ENCODE results near the gene MDFIC2.
"Not testable (repeated sequence)": the region's sequence is repeated elsewhere in the genome, so short reads cannot be mapped to it uniquely, and the experiment has no call there.

Gene MDFIC2

GRCh38 chr3:70308760-70309159 lies 3.7 kb downstream of the MDFIC2 start:
- WGBS, result 69% methylated on average over 3 of the region's 3 CpGs
- Histone ChIP-seq H3K27me3 (ENCODE audit: insufficient read depth, low read length) (no peaks in the 10 kb centered on the region), H3K27ac (ENCODE audit: low read depth, low read length) (no peak overlapping the region), H3K9ac (ENCODE audit: low read depth, low read length) (no peak overlapping the region), H3K36me3 (ENCODE audit: insufficient read depth, low read length) (no peaks in the 10 kb centered on the region), H3K4me1 (ENCODE audit: insufficient read depth, low read length) (peaks cover 4% of the 10 kb centered on the region; the same call in 1 of the 2 replicates), H3K9me3 (ENCODE audit: insufficient read depth, low read depth, low read length) (no peaks in the 10 kb centered on the region), H3K4me3 (ENCODE audit: low read length) (no peak overlapping the region)

GRCh38 chr3:70306736-70307135 lies 5.7 kb downstream of the MDFIC2 start:
- Histone ChIP-seq H3K9me3 (ENCODE audit: insufficient read depth, low read depth, low read length) (no peaks in the 10 kb centered on the region), H3K4me3 (ENCODE audit: low read length) (no peak overlapping the region), H3K9ac (ENCODE audit: low read depth, low read length) (no peak overlapping the region), H3K27ac (ENCODE audit: low read depth, low read length) (no peak overlapping the region), H3K4me1 (ENCODE audit: insufficient read depth, low read length) (peaks cover 4% of the 10 kb centered on the region; the same call in 1 of the 2 replicates), H3K36me3 (ENCODE audit: insufficient read depth, low read length) (no peaks in the 10 kb centered on the region), H3K27me3 (ENCODE audit: insufficient read depth, low read length) (no peaks in the 10 kb centered on the region)

- no peaks in the 10 kb centered on the region for H3K4me1 ChIP-seq (ENCODE audit: insufficient read depth, low read length)
- no peaks in the 10 kb centered on the region for H3K36me3 ChIP-seq (ENCODE audit: insufficient read depth, low read length)
- no CpG with 5 or more reads among the region's 3 CpGs for WGBS
- no peaks in the 10 kb centered on the region for H3K9me3 ChIP-seq (ENCODE audit: insufficient read depth, low read depth, low read length)
- no peak overlapping the region for H3K9ac ChIP-seq (ENCODE audit: low read depth, low read length)
- H3K27ac ChIP-seq (ENCODE audit: low read depth, low read length), result no peak overlapping the region
- no peak overlapping the region for H3K4me3 ChIP-seq (ENCODE audit: low read length)
- H3K27me3 ChIP-seq (ENCODE audit: insufficient read depth, low read length), result no peaks in the 10 kb centered on the region
Observed at GRCh38 chr3:70298385-70298784, 14.1 kb downstream of the MDFIC2 start.

- Histone ChIP-seq H3K4me3 (ENCODE audit: low read length) (no peak overlapping the region), H3K9ac (ENCODE audit: low read depth, low read length) (no peak overlapping the region), H3K27ac (ENCODE audit: low read depth, low read length) (no peak overlapping the region), H3K36me3 (ENCODE audit: insufficient read depth, low read length) (no peaks in the 10 kb centered on the region), H3K9me3 (ENCODE audit: insufficient read depth, low read depth, low read length) (no peaks in the 10 kb centered on the region), H3K4me1 (ENCODE audit: insufficient read depth, low read length) (no peaks in the 10 kb centered on the region), H3K27me3 (ENCODE audit: insufficient read depth, low read length) (no peaks in the 10 kb centered on the region)
- 100% methylated on average over 2 of the region's 2 CpGs for WGBS
Observed at GRCh38 chr3:70291097-70291482, 21.3 kb downstream of the MDFIC2 start.

GRCh38 chr3:70290431-70291096 lies 21.9 kb downstream of the MDFIC2 start:
- not testable (repeated sequence) for H3K9me3 ChIP-seq (ENCODE audit: insufficient read depth, low read depth, low read length); H3K36me3 ChIP-seq (ENCODE audit: insufficient read depth, low read length); H3K4me3 ChIP-seq (ENCODE audit: low read length); H3K9ac ChIP-seq (ENCODE audit: low read depth, low read length); H3K4me1 ChIP-seq (ENCODE audit: insufficient read depth, low read length); H3K27me3 ChIP-seq (ENCODE audit: insufficient read depth, low read length); H3K27ac ChIP-seq (ENCODE audit: low read depth, low read length)
- WGBS, result 92% methylated on average over 32 of the region's 32 CpGs

GRCh38 chr3:70281663-70282062 lies 30.8 kb downstream of the MDFIC2 start:
- Histone ChIP-seq H3K9me3 (ENCODE audit: insufficient read depth, low read depth, low read length) (no peaks in the 10 kb centered on the region), H3K27ac (ENCODE audit: low read depth, low read length) (no peak overlapping the region), H3K4me3 (ENCODE audit: low read length) (no peak overlapping the region), H3K4me1 (ENCODE audit: insufficient read depth, low read length) (no peaks in the 10 kb centered on the region), H3K9ac (ENCODE audit: low read depth, low read length) (no peak overlapping the region), H3K36me3 (ENCODE audit: insufficient read depth, low read length) (no peaks in the 10 kb centered on the region), H3K27me3 (ENCODE audit: insufficient read depth, low read length) (no peaks in the 10 kb centered on the region)
- 96% methylated on average over 2 of the region's 2 CpGs for WGBS

- Histone ChIP-seq H3K9me3 (ENCODE audit: insufficient read depth, low read depth, low read length) (no peaks in the 10 kb centered on the region), H3K4me1 (ENCODE audit: insufficient read depth, low read length) (no peaks in the 10 kb centered on the region), H3K9ac (ENCODE audit: low read depth, low read length) (no peak overlapping the region), H3K27me3 (ENCODE audit: insufficient read depth, low read length) (no peaks in the 10 kb centered on the region), H3K4me3 (ENCODE audit: low read length) (no peak overlapping the region), H3K27ac (ENCODE audit: low read depth, low read length) (no peak overlapping the region), H3K36me3 (ENCODE audit: insufficient read depth, low read length) (no peaks in the 10 kb centered on the region)
- WGBS, result 89% methylated on average over 6 of the region's 6 CpGs
Observed at GRCh38 chr3:70277304-70277703, 35.1 kb downstream of the MDFIC2 start.

- Histone ChIP-seq H3K9ac (ENCODE audit: low read depth, low read length) (no peak overlapping the region), H3K4me3 (ENCODE audit: low read length) (no peak overlapping the region), H3K27ac (ENCODE audit: low read depth, low read length) (no peak overlapping the region), H3K9me3 (ENCODE audit: insufficient read depth, low read depth, low read length) (no peaks in the 10 kb centered on the region), H3K27me3 (ENCODE audit: insufficient read depth, low read length) (no peaks in the 10 kb centered on the region), H3K36me3 (ENCODE audit: insufficient read depth, low read length) (no peaks in the 10 kb centered on the region), H3K4me1 (ENCODE audit: insufficient read depth, low read length) (no peaks in the 10 kb centered on the region)
- WGBS, result 74% methylated on average over 4 of the region's 4 CpGs
Observed at GRCh38 chr3:70276901-70277300, 35.5 kb downstream of the MDFIC2 start.

- Histone ChIP-seq H3K27ac (ENCODE audit: low read depth, low read length) (no peak overlapping the region), H3K4me3 (ENCODE audit: low read length) (no peak overlapping the region), H3K36me3 (ENCODE audit: insufficient read depth, low read length) (no peaks in the 10 kb centered on the region), H3K9me3 (ENCODE audit: insufficient read depth, low read depth, low read length) (no peaks in the 10 kb centered on the region), H3K4me1 (ENCODE audit: insufficient read depth, low read length) (no peaks in the 10 kb centered on the region), H3K9ac (ENCODE audit: low read depth, low read length) (no peak overlapping the region), H3K27me3 (ENCODE audit: insufficient read depth, low read length) (no peaks in the 10 kb centered on the region)
Observed at GRCh38 chr3:70273492-70273891, 38.9 kb downstream of the MDFIC2 start.

- Histone ChIP-seq H3K4me3 (ENCODE audit: low read length) (no peak overlapping the region), H3K9ac (ENCODE audit: low read depth, low read length) (no peak overlapping the region), H3K36me3 (ENCODE audit: insufficient read depth, low read length) (no peaks in the 10 kb centered on the region), H3K27ac (ENCODE audit: low read depth, low read length) (no peak overlapping the region), H3K9me3 (ENCODE audit: insufficient read depth, low read depth, low read length) (no peaks in the 10 kb centered on the region), H3K4me1 (ENCODE audit: insufficient read depth, low read length) (no peaks in the 10 kb centered on the region), H3K27me3 (ENCODE audit: insufficient read depth, low read length) (no peaks in the 10 kb centered on the region)
- WGBS, result 95% methylated on average over 5 of the region's 5 CpGs
Observed at GRCh38 chr3:70272798-70273197, 39.6 kb downstream of the MDFIC2 start.

- H3K9ac ChIP-seq (ENCODE audit: low read depth, low read length), result no peak overlapping the region
- no peak overlapping the region for H3K4me3 ChIP-seq (ENCODE audit: low read length)
- no peaks in the 10 kb centered on the region for H3K36me3 ChIP-seq (ENCODE audit: insufficient read depth, low read length)
- H3K4me1 ChIP-seq (ENCODE audit: insufficient read depth, low read length), result no peaks in the 10 kb centered on the region
- no peaks in the 10 kb centered on the region for H3K27me3 ChIP-seq (ENCODE audit: insufficient read depth, low read length)
- no peaks in the 10 kb centered on the region for H3K9me3 ChIP-seq (ENCODE audit: insufficient read depth, low read depth, low read length)
- 89% methylated on average over 3 of the region's 3 CpGs for WGBS
- H3K27ac ChIP-seq (ENCODE audit: low read depth, low read length), result no peak overlapping the region
Observed at GRCh38 chr3:70264122-70264780, 48.2 kb downstream of the MDFIC2 start.

- no peak overlapping the region for H3K4me3 ChIP-seq (ENCODE audit: low read length)
- H3K9ac ChIP-seq (ENCODE audit: low read depth, low read length), result no peak overlapping the region
- H3K36me3 ChIP-seq (ENCODE audit: insufficient read depth, low read length), result no peaks in the 10 kb centered on the region
- no peaks in the 10 kb centered on the region for H3K4me1 ChIP-seq (ENCODE audit: insufficient read depth, low read length)
- no peaks in the 10 kb centered on the region for H3K27me3 ChIP-seq (ENCODE audit: insufficient read depth, low read length)
- no peaks in the 10 kb centered on the region for H3K9me3 ChIP-seq (ENCODE audit: insufficient read depth, low read depth, low read length)
- no peak overlapping the region for H3K27ac ChIP-seq (ENCODE audit: low read depth, low read length)
- WGBS, result 84% methylated on average over 1 of the region's 1 CpG
Observed at GRCh38 chr3:70261283-70261682, 51.2 kb downstream of the MDFIC2 start.
